NB4 (cell line): ENCODE data around the gene STRIP2.

Experiments used
- CTCF ChIP-seq: IDR thresholded peaks from one replicate; pipeline ENCODE4 v1.5.1; 2012; ENCODE audit warnings: low read depth, low read length
- MYC ChIP-seq: IDR thresholded peaks from 2 replicates; pipeline ENCODE4 v1.6.1; 2011; ENCODE audit warnings: low read depth, low read length

GRCh38 chr7:129457101-129457500 lies 22.9 kb downstream of the STRIP2 start:
- TF ChIP-seq CTCF (no peak), MYC (no peak)
